Measurements from ENCODE around the gene KIDINS220.

Gene KIDINS220

GRCh38 chr2:8839189-8839965 lies 2.0 kb upstream of the KIDINS220 start:
- no peaks in the 10 kb centered on the region for H3K36me3 Mint-ChIP-seq
- peaks cover 25% of the 10 kb centered on the region for H3K4me1 Mint-ChIP-seq (ENCODE audit: low read depth)
- H3K27ac Mint-ChIP-seq, result no peak overlapping the region
- no peaks in the 10 kb centered on the region for H3K27me3 Mint-ChIP-seq
- no peak overlapping the region for H3K4me3 Mint-ChIP-seq
- no peaks in the 10 kb centered on the region for H3K9me3 Mint-ChIP-seq (ENCODE audit: low read depth)

DNA sequence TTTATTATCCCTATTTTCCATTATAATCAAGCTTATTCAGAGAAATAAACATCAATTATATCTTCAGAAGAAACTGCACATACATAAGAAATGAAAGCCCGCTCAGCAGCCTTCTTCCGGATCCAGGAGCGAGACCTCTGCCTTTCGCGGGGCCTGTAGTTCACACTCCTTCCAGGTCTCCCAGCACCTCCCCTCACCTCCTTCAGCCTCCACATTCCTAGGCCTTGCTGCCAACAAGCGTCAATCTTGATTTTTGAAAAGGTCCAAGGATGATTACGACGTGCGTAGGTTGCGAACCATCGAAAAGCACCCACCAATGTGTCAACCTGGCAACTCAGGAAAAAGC lies 355 bp upstream of the KIDINS220 start:
- Mint-ChIP-seq H3K4me3 (peak overlapping the region; percentile 99), H3K9me3 (ENCODE audit: low read depth) (no peaks in the 10 kb centered on the region), H3K27ac (no peak overlapping the region), H3K36me3 (no peaks in the 10 kb centered on the region), H3K4me1 (ENCODE audit: low read depth) (peaks cover 38% of the 10 kb centered on the region), H3K27me3 (no peaks in the 10 kb centered on the region)

DNA sequence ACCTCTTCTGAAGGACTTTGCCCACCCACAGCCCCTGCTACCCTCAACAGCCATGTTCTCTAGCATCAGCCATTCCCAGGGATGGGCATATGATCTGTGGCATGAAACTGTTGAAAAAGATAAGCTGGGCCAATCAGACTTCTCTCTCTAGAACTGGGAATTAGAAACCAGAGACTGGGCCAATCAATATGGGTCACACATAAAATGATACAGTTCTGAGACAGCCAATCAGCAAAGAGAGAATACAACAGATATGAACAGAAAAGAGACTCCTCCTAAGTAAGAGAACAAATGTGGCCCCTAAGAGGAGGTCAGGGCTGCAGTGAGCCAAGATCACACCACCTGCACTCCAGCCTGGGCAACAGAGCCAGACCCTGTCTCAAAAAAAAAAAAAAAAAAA lies 2.1 kb downstream of the KIDINS220 start:
- peaks cover 61% of the 10 kb centered on the region for H3K4me1 Mint-ChIP-seq (ENCODE audit: low read depth)

GRCh38 chr2:8833853-8834252 lies 3.6 kb downstream of the KIDINS220 start:
- Mint-ChIP-seq H3K4me1 (ENCODE audit: low read depth) (peaks cover 71% of the 10 kb centered on the region), H3K36me3 (no peaks in the 10 kb centered on the region), H3K27me3 (no peaks in the 10 kb centered on the region), H3K4me3 (no peak overlapping the region), H3K9me3 (ENCODE audit: low read depth) (no peaks in the 10 kb centered on the region), H3K27ac (no peak overlapping the region)

More for the DNA sequence above, 2.1 kb downstream of the KIDINS220 start:
- H3K27me3 Mint-ChIP-seq, result no peaks in the 10 kb centered on the region
- no peaks in the 10 kb centered on the region for H3K36me3 Mint-ChIP-seq
- H3K27ac Mint-ChIP-seq, result no peak overlapping the region
- H3K9me3 Mint-ChIP-seq (ENCODE audit: low read depth), result no peaks in the 10 kb centered on the region
- peak overlapping the region; percentile 91 for H3K4me3 Mint-ChIP-seq

- Mint-ChIP-seq H3K4me3 (no peak overlapping the region), H3K27me3 (no peaks in the 10 kb centered on the region), H3K27ac (no peak overlapping the region), H3K9me3 (ENCODE audit: low read depth) (no peaks in the 10 kb centered on the region), H3K36me3 (peaks cover 4% of the 10 kb centered on the region), H3K4me1 (ENCODE audit: low read depth) (peaks cover 76% of the 10 kb centered on the region)
Measured at GRCh38 chr2:8831516-8831915, 5.9 kb downstream of the KIDINS220 start.

DNA sequence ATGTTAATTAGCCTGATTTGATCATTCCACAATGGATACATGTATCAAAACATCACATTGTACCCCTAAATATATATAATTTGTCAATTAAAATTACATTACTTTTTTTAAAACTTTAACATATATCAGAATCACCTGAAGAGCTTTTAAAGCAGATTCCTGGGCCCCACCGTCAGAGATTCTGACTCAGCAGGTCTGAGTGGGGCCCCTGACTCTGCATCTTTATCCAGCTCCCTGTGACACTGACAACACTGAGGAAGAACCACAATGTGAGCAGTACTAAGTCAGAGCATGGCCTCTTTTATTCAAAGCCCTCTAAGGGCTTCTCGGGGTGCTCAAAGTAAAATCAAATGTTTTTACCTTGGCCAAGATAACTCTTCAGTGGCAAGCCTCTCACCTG lies 9.7 kb downstream of the KIDINS220 start:
- H3K27ac Mint-ChIP-seq, result no peak overlapping the region
- H3K4me1 Mint-ChIP-seq (ENCODE audit: low read depth), result peaks cover 41% of the 10 kb centered on the region
- H3K36me3 Mint-ChIP-seq, result peaks cover 7% of the 10 kb centered on the region
- H3K4me3 Mint-ChIP-seq, result no peak overlapping the region
- no peaks in the 10 kb centered on the region for H3K9me3 Mint-ChIP-seq (ENCODE audit: low read depth)
- H3K27me3 Mint-ChIP-seq, result no peaks in the 10 kb centered on the region

DNA sequence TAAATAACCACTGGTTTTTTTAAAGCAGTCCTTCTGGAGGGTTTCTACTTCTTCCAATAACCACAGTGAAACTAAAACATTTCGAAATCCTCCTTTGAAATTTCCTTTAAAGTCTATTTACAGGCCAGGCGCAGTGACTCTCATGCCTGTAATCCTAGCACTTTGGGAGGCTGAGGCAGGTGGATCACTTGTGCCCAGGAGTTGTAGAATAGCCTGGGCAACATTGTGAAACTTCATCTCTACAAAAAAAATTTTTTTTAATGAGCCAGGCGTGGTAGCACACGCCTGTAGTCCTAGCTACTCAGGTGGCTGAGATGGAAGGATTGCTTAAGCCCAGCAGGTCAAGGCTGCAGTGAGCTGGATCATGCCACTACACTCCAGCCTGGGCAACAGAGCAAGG lies 15.2 kb downstream of the KIDINS220 start:
- Mint-ChIP-seq H3K4me3 (no peak overlapping the region), H3K36me3 (peaks cover 11% of the 10 kb centered on the region), H3K27me3 (no peaks in the 10 kb centered on the region), H3K9me3 (ENCODE audit: low read depth) (no peaks in the 10 kb centered on the region), H3K27ac (no peak overlapping the region), H3K4me1 (ENCODE audit: low read depth) (peaks cover under 1% of the 10 kb centered on the region)

DNA sequence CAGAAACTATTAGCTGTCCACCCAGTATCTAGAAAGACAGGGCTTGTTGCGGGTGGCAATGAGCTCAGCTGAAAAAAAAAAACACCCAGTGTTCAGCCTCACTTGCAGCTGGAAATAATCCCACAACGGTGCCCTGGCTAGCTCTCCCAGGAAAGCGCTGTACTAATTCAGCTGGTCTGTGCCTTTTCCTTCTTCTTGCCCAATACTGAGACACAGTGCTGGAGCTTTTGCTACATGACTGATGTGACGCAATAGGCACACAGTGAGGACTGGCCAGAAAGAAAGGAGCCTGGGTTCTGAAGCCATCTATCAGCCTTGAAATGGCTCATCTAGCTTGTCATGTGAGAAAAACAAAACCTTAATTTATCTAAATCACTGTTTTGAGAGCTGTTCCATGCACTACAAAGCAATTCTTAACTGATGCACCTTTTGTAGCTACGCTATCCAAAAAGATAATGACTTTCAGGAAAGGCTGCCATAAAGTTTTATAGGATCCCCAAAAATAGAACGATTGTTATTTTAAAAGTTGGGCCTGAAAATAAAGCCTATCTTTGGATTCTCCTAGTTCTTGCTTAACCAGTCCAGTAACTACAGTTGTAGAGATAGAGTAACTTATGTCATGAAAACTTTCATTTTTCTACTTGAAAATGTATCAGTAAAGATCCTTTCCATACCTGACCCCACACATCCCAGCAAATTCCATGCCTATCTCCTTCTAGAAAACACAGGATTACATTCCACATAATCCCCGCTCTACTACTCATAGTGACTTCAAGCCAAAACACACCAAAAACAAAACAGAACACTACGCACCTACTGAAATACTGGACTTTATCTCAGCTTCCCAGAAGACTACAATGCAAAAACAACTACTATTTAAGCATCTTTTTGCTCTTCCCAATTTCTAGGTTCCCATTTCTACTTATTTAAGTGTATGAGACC lies 15.9 kb downstream of the KIDINS220 start:
- no peaks in the 10 kb centered on the region for H3K4me1 Mint-ChIP-seq (ENCODE audit: low read depth)
- H3K27ac Mint-ChIP-seq, result no peak overlapping the region
- no peak overlapping the region for H3K4me3 Mint-ChIP-seq
- no peaks in the 10 kb centered on the region for H3K27me3 Mint-ChIP-seq
- peaks cover 10% of the 10 kb centered on the region for H3K36me3 Mint-ChIP-seq
- H3K9me3 Mint-ChIP-seq (ENCODE audit: low read depth), result no peaks in the 10 kb centered on the region

DNA sequence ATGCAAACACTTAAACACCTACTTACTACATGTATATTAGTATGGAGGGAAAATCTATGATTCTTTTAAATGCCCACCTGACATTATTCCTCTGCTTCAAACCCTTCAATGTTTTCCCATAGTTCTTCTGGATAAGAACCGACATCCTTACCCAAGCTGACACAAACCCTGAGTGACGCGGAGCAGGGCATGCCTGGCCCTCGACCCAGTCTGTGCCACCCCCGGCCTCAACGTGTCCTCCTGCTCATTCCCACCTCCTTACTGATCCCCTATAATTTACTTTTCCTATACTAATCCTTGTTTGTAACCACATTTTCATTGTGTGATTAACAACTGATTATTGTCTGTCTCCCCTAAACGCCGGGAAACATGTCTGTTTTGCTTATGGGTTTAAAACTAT lies 17.5 kb downstream of the KIDINS220 start:
- Mint-ChIP-seq H3K4me3 (no peak overlapping the region), H3K27ac (no peak overlapping the region), H3K36me3 (peaks cover 10% of the 10 kb centered on the region), H3K27me3 (no peaks in the 10 kb centered on the region), H3K9me3 (ENCODE audit: low read depth) (no peaks in the 10 kb centered on the region), H3K4me1 (ENCODE audit: low read depth) (no peaks in the 10 kb centered on the region)

DNA sequence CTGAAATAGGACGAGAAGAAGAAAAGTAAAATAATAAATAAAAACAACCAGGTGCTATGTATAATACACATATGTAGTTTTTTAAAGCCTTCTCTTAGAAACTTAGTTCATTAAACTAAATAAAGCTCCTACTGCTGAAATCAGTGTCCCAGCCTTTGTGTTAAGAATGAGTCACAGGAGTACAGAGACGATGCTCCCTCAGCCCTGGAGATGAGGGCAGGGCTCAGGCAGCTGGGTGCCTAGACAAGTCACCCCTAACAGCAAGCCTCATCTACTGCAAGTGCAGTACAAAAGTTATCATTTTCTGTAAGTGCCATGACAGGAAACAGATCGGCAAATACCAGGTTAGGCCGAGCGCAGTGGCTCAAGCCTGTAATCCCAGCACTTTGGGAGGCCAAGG lies 18.2 kb downstream of the KIDINS220 start:
- Mint-ChIP-seq H3K36me3 (peaks cover 10% of the 10 kb centered on the region), H3K27ac (no peak overlapping the region), H3K9me3 (ENCODE audit: low read depth) (no peaks in the 10 kb centered on the region), H3K4me1 (ENCODE audit: low read depth) (no peaks in the 10 kb centered on the region), H3K4me3 (no peak overlapping the region), H3K27me3 (no peaks in the 10 kb centered on the region)

- Mint-ChIP-seq H3K9me3 (ENCODE audit: low read depth) (no peaks in the 10 kb centered on the region), H3K27ac (no peak overlapping the region), H3K4me3 (no peak overlapping the region), H3K36me3 (peaks cover 12% of the 10 kb centered on the region), H3K4me1 (ENCODE audit: low read depth) (no peaks in the 10 kb centered on the region), H3K27me3 (no peaks in the 10 kb centered on the region)
Measured at GRCh38 chr2:8817221-8817620, 20.2 kb downstream of the KIDINS220 start.

DNA sequence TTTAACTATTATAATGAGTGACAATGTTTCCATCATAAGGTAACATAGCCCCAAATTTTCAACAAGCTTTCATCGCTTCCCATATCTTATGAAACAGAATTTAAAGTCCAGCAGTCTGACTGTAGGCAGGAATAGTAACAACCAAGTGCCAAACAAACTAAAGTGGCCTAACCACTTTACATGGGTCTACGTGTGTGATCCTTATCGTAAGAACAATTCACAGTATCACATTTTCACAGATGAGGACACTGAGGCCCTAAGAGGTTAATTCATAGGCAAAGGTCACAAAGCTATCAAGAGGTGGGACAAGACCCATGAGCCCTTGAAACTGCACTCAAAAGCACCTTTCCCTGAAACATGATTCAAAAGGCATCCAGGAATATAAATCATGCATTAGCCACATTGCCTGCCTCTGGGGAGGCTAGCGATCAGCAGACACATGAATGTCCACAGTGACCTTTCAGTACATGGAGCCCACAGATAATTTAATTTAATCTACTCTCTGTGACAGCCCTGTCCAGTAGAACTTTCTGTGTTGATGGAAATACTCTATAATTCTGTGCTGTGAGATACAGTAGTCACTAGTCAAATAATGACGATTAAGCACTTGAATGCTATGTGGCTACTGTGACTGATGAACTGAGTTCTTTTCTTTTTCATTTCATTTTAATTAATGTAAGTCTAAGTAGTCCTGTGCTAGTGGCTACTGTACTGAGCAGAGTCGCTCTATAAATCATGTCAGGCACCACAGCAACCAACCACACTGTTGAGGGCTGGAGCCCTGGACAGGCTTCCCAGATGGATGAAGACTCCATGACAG lies 30.3 kb downstream of the KIDINS220 start:
- no peaks in the 10 kb centered on the region for H3K9me3 Mint-ChIP-seq (ENCODE audit: low read depth)
- H3K4me3 Mint-ChIP-seq, result no peak overlapping the region
- no peaks in the 10 kb centered on the region for H3K27me3 Mint-ChIP-seq
- H3K4me1 Mint-ChIP-seq (ENCODE audit: low read depth), result peaks cover 18% of the 10 kb centered on the region
- peaks cover 41% of the 10 kb centered on the region for H3K36me3 Mint-ChIP-seq
- no peak overlapping the region for H3K27ac Mint-ChIP-seq

DNA sequence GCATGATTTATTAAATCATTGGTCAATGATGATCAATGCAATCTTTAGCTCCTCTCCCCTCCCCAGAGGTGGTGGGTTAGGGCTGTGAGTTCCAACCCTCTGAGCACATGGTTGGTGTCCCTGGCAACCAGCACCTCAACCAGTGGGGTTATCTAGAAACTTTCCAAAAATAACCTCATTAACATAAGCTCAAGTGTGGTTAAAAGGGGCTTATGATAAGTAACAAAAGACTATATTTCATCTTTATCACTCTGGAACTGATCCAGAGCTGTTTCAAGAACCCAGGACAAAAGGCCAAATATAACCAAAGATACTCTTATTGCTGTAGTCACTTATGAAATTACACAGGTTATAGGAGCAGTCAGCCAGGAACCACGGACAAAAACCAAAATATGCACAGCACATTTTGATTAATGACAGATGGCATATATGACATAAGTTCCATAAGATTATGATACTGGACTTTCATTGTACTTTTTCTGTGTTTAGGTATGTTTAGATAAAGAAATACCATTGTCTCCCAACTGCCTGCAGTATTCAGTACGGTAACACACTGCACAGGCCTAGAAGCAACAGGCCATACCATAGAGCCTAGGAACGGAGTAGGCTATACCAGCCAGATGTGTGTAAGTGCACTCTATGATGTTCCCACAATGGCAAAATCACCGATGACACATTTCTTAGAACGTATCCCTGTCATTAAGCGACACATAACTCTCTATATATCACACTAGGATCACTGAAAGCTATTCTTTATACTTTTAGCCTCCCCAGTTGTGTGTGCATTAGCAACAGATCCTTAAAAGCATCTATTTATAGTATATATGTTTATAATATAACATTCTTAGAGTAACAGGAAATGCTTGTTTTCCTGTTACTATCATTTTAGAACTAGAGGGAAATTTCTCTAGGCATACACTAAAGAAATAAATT lies 31.9 kb downstream of the KIDINS220 start:
- Mint-ChIP-seq H3K27ac (peak overlapping the region; percentile 46), H3K36me3 (peaks cover 40% of the 10 kb centered on the region), H3K4me3 (no peak overlapping the region), H3K27me3 (no peaks in the 10 kb centered on the region), H3K4me1 (ENCODE audit: low read depth) (peaks cover 23% of the 10 kb centered on the region), H3K9me3 (ENCODE audit: low read depth) (no peaks in the 10 kb centered on the region)
